ENCODE data around the gene DDX52. TPM values are rescaled to one million over a fixed set of nuclear protein-coding genes. Genes with fewer than 3 reads are reported as not detected.

DDX52 gene
- total and polyA plus RNA-seq, 9 donors = 8.8 to 20.3 (median 19.2) TPM

- no peaks in the 10 kb centered on the region for H3K9me3 ChIP-seq
- WGBS, 3 donors = 53 to 58% (median 56%) methylated on average over 1 of the region's 1 CpG
- no peaks in the 10 kb centered on the region for H3K4me1 ChIP-seq (ENCODE audit: insufficient read depth)
- TF ChIP-seq EP300 (IDR thresholded peaks at IDR 0.05) = no peak
- TF ChIP-seq POLR2A (IDR thresholded peaks at IDR 0.05) = no peak
- no peak for TF ChIP-seq CTCF (IDR thresholded peaks at IDR 0.05)
- H3K4me3 ChIP-seq = no peak overlapping the region
- no peaks in the 10 kb centered on the region for H3K27me3 ChIP-seq
- DNase-seq = no peak
- no peaks in the 10 kb centered on the region for H3K36me3 ChIP-seq
- intact Hi-C loops (cut with DNase I) = no loop called here
- H3K27ac ChIP-seq = no peak overlapping the region
Measured at GRCh38 chr17:37674511-37674910, 31.3 kb upstream of the DDX52 start.

GRCh38 chr17:37673386-37673785, 30.1 kb upstream of the DDX52 start:
- no peak for DNase-seq
- Histone ChIP-seq H3K27me3 (no peaks in the 10 kb centered on the region), H3K4me1 (ENCODE audit: insufficient read depth) (no peaks in the 10 kb centered on the region), H3K27ac (no peak overlapping the region), H3K9me3 (no peaks in the 10 kb centered on the region), H3K4me3 (no peak overlapping the region), H3K36me3 (no peaks in the 10 kb centered on the region)
- WGBS, 3 donors = 86 to 96% (median 92%) methylated on average over 2 of the region's 2 CpGs
- TF ChIP-seq POLR2A (IDR thresholded peaks at IDR 0.05) (no peak), EP300 (IDR thresholded peaks at IDR 0.05) (no peak), CTCF (IDR thresholded peaks at IDR 0.05) (no peak)
- intact Hi-C loops (cut with DNase I) = no loop called here

- WGBS, 3 donors = 50 to 65% (median 61%) methylated on average over 3 of the region's 3 CpGs
- Histone ChIP-seq H3K4me1 (ENCODE audit: insufficient read depth) (no peaks in the 10 kb centered on the region), H3K9me3 (no peaks in the 10 kb centered on the region), H3K36me3 (no peaks in the 10 kb centered on the region), H3K27ac (no peak overlapping the region), H3K4me3 (no peak overlapping the region), H3K27me3 (no peaks in the 10 kb centered on the region)
- intact Hi-C loops (cut with DNase I) = no loop called here
- TF ChIP-seq CTCF (IDR thresholded peaks at IDR 0.05) (no peak), EP300 (IDR thresholded peaks at IDR 0.05) (no peak), POLR2A (IDR thresholded peaks at IDR 0.05) (no peak)
- DNase-seq = no peak
Measured at GRCh38 chr17:37672548-37673078, 29.4 kb upstream of the DDX52 start.

- no peaks in the 10 kb centered on the region for H3K36me3 ChIP-seq
- H3K27me3 ChIP-seq = no peaks in the 10 kb centered on the region
- no peak overlapping the region for H3K4me3 ChIP-seq
- no peak for DNase-seq
- no peak for TF ChIP-seq POLR2A (IDR thresholded peaks at IDR 0.05)
- TF ChIP-seq EP300 (IDR thresholded peaks at IDR 0.05) = no peak
- TF ChIP-seq CTCF (IDR thresholded peaks at IDR 0.05) = no peak
- H3K27ac ChIP-seq = no peak overlapping the region
- intact Hi-C loops (cut with DNase I) = no loop called here
- H3K9me3 ChIP-seq = no peaks in the 10 kb centered on the region
- WGBS, 3 donors = 45 to 56% (median 46%) methylated on average over 2 of the region's 2 CpGs
- no peaks in the 10 kb centered on the region for H3K4me1 ChIP-seq (ENCODE audit: insufficient read depth)
Measured at GRCh38 chr17:37671824-37672547, 28.7 kb upstream of the DDX52 start.
